Activated CD4-positive, alpha-beta T cell treated with anti-CD3 and anti-CD28 coated beads for 36 hours (primary cell): ENCODE data around the gene WDR82. TPM values are rescaled to one million over a fixed set of nuclear protein-coding genes. Genes with fewer than 3 reads are reported as not detected.
A peak's percentile ranks its signal among the peaks of the same experiment; 100 is the strongest.

ENCODE experiments used
- ATAC-seq: fragments of 200-7000 bp; cut with Tn5 transposase; one replicate; pipeline ENCODE4 v1.10.0; 2021; ENCODE audit warnings: mild to moderate bottlenecking, moderate library complexity
- CTCF ChIA-PET: fragments of 350-600 bp; sonication (Branson Sonifier 250); formaldehyde crosslinking; loops from one replicate; lab custom pipeline; 2021; ENCODE audit warnings: antibody characterized with exemption; lab: Charles Lee
- POLR2A ChIA-PET: fragments of 350-600 bp; sonication (Branson Sonifier 250); formaldehyde crosslinking; loops from one replicate; lab custom pipeline; 2021; ENCODE audit warnings: antibody characterized with exemption, inconsistent platforms; lab: Charles Lee
- DNase-seq: peaks from one replicate; pipeline ENCODE4 v3.0.0-alpha.2; 2020
- H3K27ac Mint-ChIP-seq: one replicate; pipeline ENCODE4 v1.8.0; 2021; ENCODE audit warnings: mixed read lengths
- H3K27me3 Mint-ChIP-seq: one replicate; pipeline ENCODE4 v1.8.0; 2021; ENCODE audit warnings: mixed read lengths
- H3K36me3 Mint-ChIP-seq: one replicate; pipeline ENCODE4 v1.8.0; 2021; ENCODE audit warnings: low read depth, mixed read lengths
- H3K4me1 Mint-ChIP-seq: one replicate; pipeline ENCODE4 v1.8.0; 2021; ENCODE audit warnings: mixed read lengths
- H3K4me3 Mint-ChIP-seq: one replicate; pipeline ENCODE4 v1.8.0; 2021; ENCODE audit warnings: mild to moderate bottlenecking, moderate library complexity, mixed read lengths
- H3K9me3 Mint-ChIP-seq: one replicate; pipeline ENCODE4 v1.8.0; 2021; ENCODE audit warnings: low read depth, mixed read lengths
- intact Hi-C, 2 experiments: fragments of 100-400 bp; cut with DNase I in 1 of 2; cut with micrococcal nuclease in 1 of 2; formaldehyde crosslinking; loops; one replicate each; pipeline versions ENCODE4 v1.14.2 to v1.15.1; 2022 to 2024; cut with DNase I, micrococcal nuclease
- total RNA-seq, 2 experiments: library from RNA; stranded (reverse); gene quantifications; one replicate each; pipeline ENCODE4 v1.2.3, GENCODE V29; 2021

Gene WDR82
- total RNA-seq, 2 experiments from 2014 or later, result 95.2 to 113 TPM

DNA sequence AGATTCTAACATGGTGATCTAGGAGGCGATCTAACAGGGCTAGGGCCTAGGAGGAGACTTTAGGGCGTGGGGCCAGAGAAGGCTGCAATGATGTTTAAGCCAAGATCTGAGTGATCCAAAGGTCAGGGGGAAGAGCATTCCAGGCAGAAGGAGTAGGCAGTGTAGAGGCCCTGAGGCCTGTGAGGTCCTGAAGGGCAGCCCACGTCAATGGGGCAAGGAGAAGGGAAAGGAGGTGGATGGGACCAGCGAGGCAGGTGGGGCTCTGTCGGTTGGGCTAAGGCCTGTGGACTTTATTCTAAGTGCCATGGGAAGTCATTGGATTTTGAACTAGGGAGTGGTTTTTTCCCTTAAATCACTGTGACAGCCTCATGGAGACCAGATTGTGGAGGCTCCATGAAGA lies 27.5 kb upstream of the WDR82 start:
- H3K4me3 Mint-ChIP-seq, result no peak overlapping the region
- H3K27me3 Mint-ChIP-seq, result no peaks in the 10 kb centered on the region
- ChIA-PET POLR2A (no interaction called here), CTCF (interaction anchor here (0.5 to 2.0 kb wide), 3 partner anchors 33 to 690 kb away, joined by 3 to 4 read pairs (median 3); no protein-coding TSS in a partner anchor)
- intact Hi-C loops, result no loop called here
- H3K4me1 Mint-ChIP-seq, result peaks cover 30% of the 10 kb centered on the region
- H3K36me3 Mint-ChIP-seq, result no peaks in the 10 kb centered on the region
- DNase-seq (no peak), ATAC-seq (no peak)
- no peak overlapping the region for H3K27ac Mint-ChIP-seq
- H3K9me3 Mint-ChIP-seq, result no peaks in the 10 kb centered on the region

DNA sequence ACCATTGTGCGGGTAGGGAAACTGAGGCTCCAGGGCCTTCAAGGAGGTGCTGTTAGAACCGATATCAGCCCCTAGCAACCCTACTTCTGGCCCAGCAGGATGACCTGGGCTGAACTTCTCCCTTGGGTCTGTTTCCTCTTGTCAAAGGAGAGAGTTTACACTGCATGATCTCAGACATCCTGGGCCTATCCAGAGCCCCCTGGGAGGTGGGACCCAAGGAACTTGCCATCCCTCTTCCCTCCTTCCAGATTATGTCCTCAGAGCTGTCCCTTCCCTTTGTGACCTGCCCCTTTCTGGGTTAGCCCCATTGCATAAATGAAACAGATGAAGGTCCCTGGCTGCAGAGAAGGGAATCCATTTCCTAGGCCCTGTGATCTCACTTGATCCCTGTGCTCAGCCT lies 25.4 kb upstream of the WDR82 start:
- no peaks in the 10 kb centered on the region for H3K27me3 Mint-ChIP-seq
- no peaks in the 10 kb centered on the region for H3K36me3 Mint-ChIP-seq
- no peak overlapping the region for H3K27ac Mint-ChIP-seq
- ChIA-PET POLR2A (no interaction called here), CTCF (no interaction called here)
- H3K4me1 Mint-ChIP-seq, result peaks cover 29% of the 10 kb centered on the region
- ATAC-seq, result no peak
- DNase-seq, result no peak
- intact Hi-C loops, result no loop called here
- H3K9me3 Mint-ChIP-seq, result no peaks in the 10 kb centered on the region
- H3K4me3 Mint-ChIP-seq, result no peak overlapping the region

DNA sequence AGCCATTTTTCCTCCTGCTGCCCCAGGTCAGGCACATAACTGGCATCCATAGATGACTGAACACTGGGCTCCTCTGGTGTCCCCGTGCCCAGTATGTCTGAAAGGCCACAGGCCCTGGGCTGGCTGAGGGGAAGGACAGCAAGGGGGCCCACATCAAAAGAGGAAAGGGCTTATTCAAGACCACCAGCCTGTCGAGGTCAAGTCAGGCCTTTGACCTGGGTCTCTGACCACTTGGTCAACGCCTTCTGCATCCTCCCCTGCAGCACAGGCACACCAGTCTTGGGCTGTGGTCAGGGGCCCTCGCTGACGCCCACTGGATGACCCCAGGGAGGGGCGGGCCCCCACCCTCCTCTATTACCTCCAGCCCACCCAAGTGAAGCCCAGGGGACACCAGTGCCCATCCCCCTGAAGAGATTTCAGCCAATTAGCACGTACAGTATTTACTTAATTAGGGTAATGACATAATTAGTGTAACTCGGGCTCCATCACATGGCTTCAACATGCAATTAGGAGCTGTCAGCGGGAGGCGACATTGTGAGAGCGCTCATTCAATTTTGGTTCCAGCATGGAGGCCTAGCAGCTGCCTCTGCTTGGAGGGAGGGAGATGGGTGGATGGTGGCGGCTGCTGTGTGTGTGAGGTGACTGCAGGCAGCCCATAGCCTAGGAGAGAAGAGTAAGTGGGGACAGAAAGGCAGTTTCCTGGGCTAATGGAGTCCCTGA lies 24.1 kb upstream of the WDR82 start:
- H3K27me3 Mint-ChIP-seq, result no peaks in the 10 kb centered on the region
- no peaks in the 10 kb centered on the region for H3K9me3 Mint-ChIP-seq
- no peak overlapping the region for H3K4me3 Mint-ChIP-seq
- CTCF ChIA-PET, result no interaction called here
- intact Hi-C loops, result no loop called here
- H3K27ac Mint-ChIP-seq, result no peak overlapping the region
- H3K36me3 Mint-ChIP-seq, result no peaks in the 10 kb centered on the region
- POLR2A ChIA-PET, result interaction anchor here (0.7 kb wide), 1 partner anchor 620 kb away, joined by 3 read pairs; no protein-coding TSS in a partner anchor
- DNase-seq (no peak), ATAC-seq (no peak)
- H3K4me1 Mint-ChIP-seq, result peaks cover 22% of the 10 kb centered on the region

DNA sequence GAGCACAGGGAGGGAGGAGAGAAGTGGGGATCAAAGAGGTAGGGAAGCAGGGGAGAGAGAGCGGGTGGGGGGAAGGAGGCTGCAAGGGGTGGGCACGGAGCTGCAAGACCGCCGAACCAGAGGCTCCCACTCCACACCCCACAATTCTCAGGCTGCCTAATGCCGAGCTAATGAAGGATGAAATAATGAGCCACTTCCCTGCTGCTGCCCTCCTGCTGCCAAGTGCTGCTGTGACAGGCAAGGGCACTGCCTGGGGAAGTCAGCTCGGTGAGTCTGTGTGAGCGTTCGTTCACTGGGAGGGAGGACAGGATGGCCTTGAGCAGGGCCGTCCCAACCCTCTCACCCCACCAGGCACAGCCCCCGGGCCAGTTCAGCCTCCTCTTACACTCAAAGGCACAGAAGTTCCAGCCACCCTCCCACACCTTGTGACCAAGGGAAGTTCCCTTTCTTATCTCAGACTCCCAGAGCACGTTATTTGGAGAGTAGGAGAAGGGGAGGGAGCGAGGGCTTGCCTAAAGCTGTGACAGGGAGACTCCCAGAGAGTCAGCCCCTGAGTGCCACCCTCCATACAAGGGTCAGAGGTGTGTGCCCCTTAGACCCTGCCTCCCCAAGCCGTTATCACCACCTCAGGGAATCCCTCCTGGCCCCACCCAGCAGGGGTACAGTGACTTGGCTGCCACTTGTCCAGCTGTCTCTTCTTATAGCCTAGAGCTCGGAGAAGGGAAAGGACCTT lies 21.6 kb upstream of the WDR82 start:
- H3K9me3 Mint-ChIP-seq, result no peaks in the 10 kb centered on the region
- DNase-seq, result no peak
- peaks cover 9% of the 10 kb centered on the region for H3K4me1 Mint-ChIP-seq
- H3K27ac Mint-ChIP-seq, result no peak overlapping the region
- H3K27me3 Mint-ChIP-seq, result no peaks in the 10 kb centered on the region
- CTCF ChIA-PET, result interaction anchor here (0.5 to 0.7 kb wide), 2 partner anchors 52 to 96 kb away, joined by 3 read pairs; no protein-coding TSS in a partner anchor
- peak; percentile 55 for ATAC-seq
- H3K36me3 Mint-ChIP-seq, result no peaks in the 10 kb centered on the region
- H3K4me3 Mint-ChIP-seq, result no peak overlapping the region
- intact Hi-C loops, result no loop called here
- POLR2A ChIA-PET, result no interaction called here

DNA sequence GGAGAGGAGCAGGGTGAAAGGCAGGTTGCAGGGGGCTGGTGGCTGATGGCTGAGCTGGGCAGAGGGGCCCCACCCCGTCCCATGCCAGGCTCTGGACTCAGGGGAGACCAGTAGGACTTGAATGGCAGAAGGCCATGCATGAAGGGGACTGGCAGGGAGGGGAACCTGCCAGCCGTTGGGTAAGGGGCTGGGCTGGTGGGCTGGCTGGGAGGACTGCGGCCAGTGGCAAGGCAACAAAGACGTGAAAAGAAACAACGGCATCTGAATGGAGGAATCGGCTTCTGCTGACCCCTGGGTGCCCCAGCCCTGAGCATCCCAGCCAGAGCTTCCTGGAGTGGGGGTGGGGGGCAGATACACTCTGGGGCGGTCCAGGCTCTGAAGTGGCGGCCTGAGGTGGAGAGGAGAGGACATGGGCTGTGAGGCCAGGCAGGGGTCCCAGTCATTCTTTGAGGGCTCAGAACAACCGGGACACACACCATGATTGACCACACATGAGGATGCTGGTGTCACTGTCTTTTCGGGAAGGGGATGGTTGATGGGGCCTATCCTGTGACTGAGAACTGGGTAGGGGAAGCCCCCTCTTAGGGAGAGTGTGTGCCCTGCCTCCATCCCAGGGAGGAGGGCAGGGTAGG lies 20.9 kb upstream of the WDR82 start:
- H3K9me3 Mint-ChIP-seq, result no peaks in the 10 kb centered on the region
- peaks cover 5% of the 10 kb centered on the region for H3K36me3 Mint-ChIP-seq
- DNase-seq (no peak), ATAC-seq (no peak)
- no peaks in the 10 kb centered on the region for H3K27me3 Mint-ChIP-seq
- H3K4me1 Mint-ChIP-seq, result peaks cover 9% of the 10 kb centered on the region
- ChIA-PET CTCF (interaction anchor here (0.6 to 0.7 kb wide), 2 partner anchors 95 to 112 kb away, joined by 3 to 4 read pairs; no protein-coding TSS in a partner anchor), POLR2A (no interaction called here)
- H3K4me3 Mint-ChIP-seq, result no peak overlapping the region
- H3K27ac Mint-ChIP-seq, result no peak overlapping the region
- intact Hi-C loops, result no loop called here

DNA sequence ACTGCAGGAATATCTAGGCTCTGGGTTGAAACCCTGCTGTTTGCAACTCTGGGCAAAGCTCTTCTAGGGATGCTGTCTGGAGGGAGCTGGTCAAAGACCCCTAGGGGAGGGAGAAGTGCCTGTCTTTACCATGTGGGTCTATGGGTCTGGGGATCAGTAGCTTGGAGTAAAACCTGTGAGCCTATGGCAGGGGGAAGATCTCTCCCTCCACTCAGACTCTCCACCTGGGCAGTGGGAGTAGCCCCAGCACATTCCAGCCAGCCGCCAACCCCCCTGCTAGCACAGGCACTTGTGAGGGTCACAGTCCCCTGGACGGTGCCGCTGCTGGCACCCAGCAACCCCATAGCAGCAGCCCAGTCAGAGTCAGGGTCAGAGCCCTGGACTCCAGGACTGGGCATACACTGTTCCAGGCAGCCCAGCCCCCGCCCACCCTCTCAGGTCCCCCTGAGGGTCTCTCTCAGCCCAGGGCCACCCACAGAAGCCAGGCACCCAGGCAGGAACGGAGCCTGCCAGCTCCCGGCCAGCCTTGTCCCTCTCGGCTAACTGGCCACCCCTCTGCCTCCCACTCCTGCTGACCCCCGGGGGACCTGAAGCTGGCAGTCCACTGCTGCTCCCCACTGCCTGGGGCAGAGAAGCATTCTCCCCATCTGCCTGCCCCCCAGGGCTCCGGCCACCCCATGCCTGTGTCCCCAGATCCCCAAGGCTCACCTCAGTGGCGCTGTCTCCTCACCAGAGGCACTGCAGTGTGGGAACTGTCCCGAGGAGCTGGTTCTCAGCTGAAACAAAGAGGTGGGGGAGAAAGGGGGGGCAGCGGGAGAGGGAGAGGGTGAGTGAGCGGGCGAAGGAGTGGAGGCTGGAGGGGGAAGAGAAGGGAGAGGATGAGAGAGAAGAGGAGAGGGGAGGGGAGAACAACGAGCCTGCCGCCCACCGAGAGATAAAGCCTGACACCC lies 20.0 kb upstream of the WDR82 start:
- H3K9me3 Mint-ChIP-seq, result no peaks in the 10 kb centered on the region
- H3K36me3 Mint-ChIP-seq, result peaks cover 5% of the 10 kb centered on the region
- ATAC-seq, result no peak
- intact Hi-C loops, result no loop called here
- ChIA-PET POLR2A (interaction anchor here (0.7 kb wide), 1 partner anchor 12 kb away, joined by 5 read pairs; no protein-coding TSS in a partner anchor), CTCF (interaction anchor here (0.6 to 0.9 kb wide), 4 partner anchors 8 to 237 kb away, joined by 3 to 4 read pairs (median 3); no protein-coding TSS in a partner anchor)
- H3K4me3 Mint-ChIP-seq, result no peak overlapping the region
- peaks cover 9% of the 10 kb centered on the region for H3K4me1 Mint-ChIP-seq
- DNase-seq, result no peak
- no peak overlapping the region for H3K27ac Mint-ChIP-seq
- no peaks in the 10 kb centered on the region for H3K27me3 Mint-ChIP-seq

DNA sequence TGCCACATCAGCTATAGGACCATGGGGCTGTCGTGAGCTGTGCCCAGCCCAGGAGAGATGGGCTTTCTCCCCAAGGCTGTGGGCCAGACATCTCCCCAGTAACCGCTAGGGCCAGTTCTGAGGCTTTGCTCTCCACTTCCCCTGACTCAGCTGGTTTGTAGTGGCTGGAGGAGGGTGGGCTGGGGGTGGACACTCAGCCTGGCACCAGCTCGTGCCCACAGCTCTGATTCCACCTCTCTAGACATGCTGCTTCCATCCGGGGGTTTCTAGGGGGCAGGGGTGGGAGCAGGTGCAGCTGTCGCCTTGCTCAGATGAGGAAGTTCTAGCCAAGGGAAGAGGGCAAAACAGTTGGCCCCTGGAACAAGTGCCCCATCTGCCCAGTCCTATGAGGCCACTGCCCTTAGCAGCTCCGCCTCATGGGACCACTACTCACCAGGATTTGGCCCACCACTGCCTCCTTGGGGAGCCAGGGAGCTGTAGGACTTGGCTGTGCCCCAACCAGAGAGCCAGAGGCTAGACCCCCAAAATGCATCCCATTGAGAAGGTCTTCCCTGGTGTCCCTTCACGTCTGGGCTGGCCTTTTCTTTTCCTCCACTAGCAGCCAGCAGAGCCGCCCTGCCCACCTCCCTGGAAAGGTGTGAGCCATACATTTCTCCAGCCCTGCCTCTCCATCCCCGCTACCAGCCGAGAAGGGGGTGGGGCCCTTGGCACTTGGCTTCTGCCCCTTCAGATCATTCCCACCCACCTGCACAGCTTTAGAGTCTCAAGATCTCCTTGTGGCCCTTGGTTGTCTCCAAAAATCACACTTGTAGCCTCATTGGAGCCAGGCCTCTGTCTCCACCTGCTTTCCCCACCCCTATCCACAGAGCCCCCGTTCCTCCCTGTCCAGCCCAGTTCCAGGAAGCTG lies 19.0 kb upstream of the WDR82 start:
- no peak overlapping the region for H3K27ac Mint-ChIP-seq
- POLR2A ChIA-PET, result interaction anchor here (0.6 kb wide), 1 partner anchor 20 kb away, joined by 7 read pairs; no protein-coding TSS in a partner anchor
- no peaks in the 10 kb centered on the region for H3K9me3 Mint-ChIP-seq
- ATAC-seq (no peak), DNase-seq (no peak)
- peaks cover 7% of the 10 kb centered on the region for H3K36me3 Mint-ChIP-seq
- CTCF ChIA-PET, result interaction anchor here (0.9 to 1.6 kb wide), 3 partner anchors 38 to 66 kb away, joined by 3 to 8 read pairs (median 3); no protein-coding TSS in a partner anchor
- H3K4me3 Mint-ChIP-seq, result no peak overlapping the region
- peaks cover 9% of the 10 kb centered on the region for H3K4me1 Mint-ChIP-seq
- H3K27me3 Mint-ChIP-seq, result no peaks in the 10 kb centered on the region
- intact Hi-C loops, result no loop called here

DNA sequence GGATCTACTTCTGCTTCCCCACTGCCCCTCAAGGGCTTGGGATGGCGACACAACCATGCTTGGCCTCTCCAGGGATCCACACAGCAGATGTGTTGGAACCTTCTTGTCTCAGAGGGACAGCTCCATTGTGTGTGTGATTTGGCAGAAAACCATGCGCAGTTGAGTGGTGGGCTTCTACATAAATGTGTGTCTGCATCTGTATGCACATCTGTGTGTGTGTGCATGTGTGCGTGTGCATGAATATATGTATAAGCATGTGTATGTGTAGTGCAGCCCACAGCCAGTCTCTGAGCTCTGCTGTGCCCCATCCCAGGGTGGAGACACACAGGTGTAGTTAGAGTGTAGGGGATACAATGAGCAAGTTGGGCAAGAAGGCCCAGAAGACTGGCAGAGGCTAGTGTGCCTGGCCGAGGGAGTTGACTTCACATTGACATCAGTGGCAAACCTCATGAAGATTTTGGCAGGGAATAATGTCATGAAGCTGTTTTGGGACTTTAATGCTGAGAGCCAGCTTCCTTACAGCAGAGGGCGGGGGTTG lies 17.3 kb upstream of the WDR82 start:
- H3K27me3 Mint-ChIP-seq, result no peaks in the 10 kb centered on the region
- no peak overlapping the region for H3K4me3 Mint-ChIP-seq
- ChIA-PET CTCF (interaction anchor here (1.3 to 1.6 kb wide), 2 partner anchors 43 to 64 kb away, joined by 3 to 8 read pairs; no protein-coding TSS in a partner anchor), POLR2A (no interaction called here)
- intact Hi-C loops, result no loop called here
- ATAC-seq (no peak), DNase-seq (no peak)
- H3K4me1 Mint-ChIP-seq, result peaks cover 13% of the 10 kb centered on the region
- no peak overlapping the region for H3K27ac Mint-ChIP-seq
- peaks cover 9% of the 10 kb centered on the region for H3K36me3 Mint-ChIP-seq
- H3K9me3 Mint-ChIP-seq, result no peaks in the 10 kb centered on the region

DNA sequence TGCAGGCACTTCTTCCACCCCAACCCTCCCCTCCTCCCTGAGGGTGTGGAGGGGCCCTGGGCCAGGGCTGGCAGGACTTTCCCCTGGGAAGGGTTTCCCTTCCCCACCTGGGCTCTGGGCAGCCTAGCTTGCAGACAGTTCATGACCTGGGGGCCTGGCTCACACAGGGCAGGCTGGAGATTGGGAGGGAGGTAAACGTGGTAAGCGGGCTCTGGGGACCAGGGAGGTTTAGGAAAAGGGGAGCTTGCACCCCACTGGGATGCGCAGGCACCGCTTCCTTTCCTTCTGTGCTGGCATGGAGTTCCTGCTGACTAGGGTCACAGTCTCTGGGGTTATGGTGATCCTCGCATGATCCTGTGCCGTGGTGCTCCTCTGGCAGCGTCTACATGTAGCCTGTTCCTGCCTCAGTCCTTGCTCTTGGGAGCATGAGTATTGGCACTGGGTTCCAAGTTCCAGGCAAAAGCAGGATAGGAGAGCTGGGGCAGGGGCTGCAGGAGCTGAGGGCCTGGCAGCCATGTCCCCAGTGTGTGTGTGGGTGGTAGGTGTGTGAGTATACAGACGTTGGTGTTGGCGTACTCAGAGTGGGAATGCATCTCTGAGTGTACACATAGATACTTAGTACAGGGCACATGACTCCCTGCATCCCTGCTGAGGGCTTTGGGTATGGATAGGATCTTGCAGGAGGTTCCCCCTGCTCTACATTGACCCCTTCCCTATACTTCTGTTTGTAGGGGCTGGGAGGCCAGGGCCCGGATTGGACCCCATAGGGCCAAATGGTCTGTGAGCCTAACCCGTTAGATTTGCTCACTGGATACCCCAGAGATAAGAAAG lies 16.1 kb upstream of the WDR82 start:
- H3K4me1 Mint-ChIP-seq, result peaks cover 9% of the 10 kb centered on the region
- CTCF ChIA-PET, result interaction anchor here (1.0 kb wide), 1 partner anchor 40 kb away, joined by 3 read pairs; no protein-coding TSS in a partner anchor
- no peak overlapping the region for H3K4me3 Mint-ChIP-seq
- H3K9me3 Mint-ChIP-seq, result no peaks in the 10 kb centered on the region
- ATAC-seq, result no peak
- no peak overlapping the region for H3K27ac Mint-ChIP-seq
- no peak for DNase-seq
- intact Hi-C loops, result no loop called here
- POLR2A ChIA-PET, result no interaction called here
- H3K27me3 Mint-ChIP-seq, result no peaks in the 10 kb centered on the region
- peaks cover 9% of the 10 kb centered on the region for H3K36me3 Mint-ChIP-seq
